GM19023 (cell line): Measurements from ENCODE around the gene SIRT3.
"Not testable (repeated sequence)": the region's sequence is repeated elsewhere in the genome, so short reads cannot be mapped to it uniquely, and the experiment has no call there.

Experiments used
- ATAC-seq: cut with Tn5 transposase; IDR thresholded peaks from one replicate; pipeline ENCODE4 v1.9.1; 2021; ENCODE audit warnings: mild to moderate bottlenecking, moderate library complexity; ENCODE audit not compliant: unreplicated experiment

Gene SIRT3

DNA sequence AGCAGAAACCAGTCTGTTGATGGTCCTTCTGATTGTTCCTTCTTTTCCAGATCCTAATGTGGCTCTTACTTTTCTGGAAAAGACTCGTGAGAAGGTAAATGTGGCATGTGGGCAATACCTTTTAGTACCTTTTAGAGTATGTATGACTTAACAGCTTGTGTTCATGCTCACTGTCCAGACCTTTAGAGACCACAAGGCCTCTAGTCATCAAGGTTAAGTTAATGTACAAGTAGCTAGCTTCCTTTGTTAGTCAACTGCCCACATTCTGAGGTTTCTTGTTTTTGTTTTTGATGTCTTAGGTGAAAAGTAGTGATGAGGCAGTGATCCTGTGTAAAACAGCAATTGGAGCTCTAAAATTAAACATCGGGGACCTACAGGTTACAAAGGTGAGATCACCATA lies 8.2 kb upstream of the SIRT3 start:
- no peak for ATAC-seq

DNA sequence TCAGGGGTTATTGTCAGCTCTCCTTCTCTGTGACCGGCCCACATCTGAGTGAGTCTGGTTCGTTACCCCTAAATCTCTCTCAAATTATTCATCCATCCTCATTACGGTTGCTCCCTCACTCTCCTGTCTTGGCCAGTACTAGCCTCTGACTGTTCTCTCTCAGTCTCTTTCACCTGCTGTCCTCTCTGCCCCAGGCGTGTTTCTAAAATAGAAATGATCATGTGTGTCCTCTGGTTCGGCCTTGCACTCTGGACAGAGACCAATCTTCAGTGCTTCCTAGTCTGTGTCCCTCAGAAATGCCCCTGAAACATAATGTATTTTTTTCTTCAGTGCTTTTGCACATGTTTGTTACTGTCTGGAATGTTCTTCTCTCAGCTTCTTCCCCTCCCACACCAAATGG lies 5.5 kb upstream of the SIRT3 start:
- no peak for ATAC-seq

DNA sequence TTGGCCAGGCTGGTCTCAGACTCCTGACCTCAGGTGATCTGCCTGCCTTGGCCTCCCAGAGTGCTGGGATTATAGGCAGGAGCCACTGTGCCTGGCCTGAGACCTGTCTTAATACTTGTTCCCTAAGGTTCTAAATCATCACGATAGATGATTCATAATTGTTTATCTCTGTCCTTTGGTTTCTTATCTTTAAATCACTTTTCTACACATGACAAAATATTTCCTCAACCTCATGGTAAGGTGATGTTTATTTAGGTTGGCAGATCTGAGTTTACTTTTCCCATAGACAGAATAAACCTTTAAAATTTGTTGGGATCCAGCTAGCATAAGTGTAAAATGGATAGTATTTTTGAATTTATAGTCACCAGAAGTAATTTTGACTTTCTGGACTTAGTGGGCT lies 4.2 kb upstream of the SIRT3 start:
- no peak for ATAC-seq

DNA sequence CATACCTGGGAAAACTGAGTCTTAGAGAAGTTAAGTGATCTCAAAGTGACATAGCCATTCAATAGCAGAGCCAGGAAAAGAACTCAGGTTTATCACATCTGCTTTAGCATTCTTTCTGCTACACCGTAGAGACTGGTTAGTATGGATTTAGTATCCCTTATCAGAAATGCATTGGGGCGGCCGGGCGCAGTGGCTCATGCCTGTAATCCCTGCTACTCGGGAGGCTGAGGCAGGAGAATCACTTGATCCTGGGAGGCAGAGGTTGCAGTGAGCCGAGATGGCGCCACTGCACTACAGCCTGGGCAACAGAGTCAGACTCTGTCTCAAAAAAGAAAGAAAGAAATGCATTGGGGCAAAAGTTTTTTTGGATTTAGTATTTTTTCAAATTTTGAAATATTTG lies 2.2 kb upstream of the SIRT3 start:
- ATAC-seq, result not testable (repeated sequence)

DNA sequence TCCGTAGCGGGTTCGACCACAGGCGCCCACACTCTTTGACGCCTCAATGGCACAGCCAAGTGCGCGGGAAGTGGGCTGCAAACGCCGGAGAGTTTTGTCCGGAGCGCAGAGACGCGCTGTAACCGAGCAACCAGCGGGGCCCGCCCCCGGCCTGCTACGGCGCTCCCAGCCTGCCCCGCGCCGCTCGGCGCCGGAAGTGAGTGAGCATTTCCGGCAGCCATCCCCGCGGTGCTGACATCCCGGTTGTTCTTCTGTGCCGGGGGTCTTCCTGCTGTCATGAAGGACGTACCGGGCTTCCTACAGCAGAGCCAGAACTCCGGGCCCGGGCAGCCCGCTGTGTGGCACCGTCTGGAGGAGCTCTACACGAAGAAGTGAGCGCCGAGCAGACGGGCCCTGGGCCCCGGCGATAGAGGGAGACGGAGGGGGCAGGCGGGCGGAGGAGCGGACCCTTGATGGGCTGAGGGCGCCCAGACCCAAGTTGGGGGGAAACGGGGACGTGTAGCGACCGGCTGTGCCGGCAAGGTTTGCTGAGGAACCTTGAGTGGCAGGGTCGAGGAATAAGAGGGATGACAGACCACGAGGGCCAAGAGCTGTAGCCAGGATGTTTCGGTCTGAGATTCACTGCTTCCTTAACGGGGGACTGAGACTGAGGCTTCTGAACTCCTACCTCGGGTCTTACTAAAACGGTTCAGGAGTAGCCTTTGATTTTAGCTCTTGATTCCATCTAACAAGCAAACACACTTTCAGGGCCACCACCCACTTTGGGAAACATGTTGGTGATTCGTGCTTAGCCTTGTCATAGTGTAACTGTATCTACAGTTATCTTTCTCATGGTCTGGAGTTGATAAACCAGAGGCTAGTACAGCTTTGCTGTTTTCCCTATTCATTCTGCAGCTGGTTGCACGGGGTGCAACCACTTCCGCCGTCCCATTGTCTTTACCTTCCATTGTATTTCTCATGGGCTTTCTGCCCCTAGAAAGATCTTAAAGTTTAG lies 929 bp upstream of the SIRT3 start, which contains the start of gene PSMD13:
Gene PSMD13, plus strand, starts transcription at position 203 of the 994 bp plus-strand sequence. Its CDS starts 74 bp downstream, at position 277.
- peak; percentile 83 for ATAC-seq

DNA sequence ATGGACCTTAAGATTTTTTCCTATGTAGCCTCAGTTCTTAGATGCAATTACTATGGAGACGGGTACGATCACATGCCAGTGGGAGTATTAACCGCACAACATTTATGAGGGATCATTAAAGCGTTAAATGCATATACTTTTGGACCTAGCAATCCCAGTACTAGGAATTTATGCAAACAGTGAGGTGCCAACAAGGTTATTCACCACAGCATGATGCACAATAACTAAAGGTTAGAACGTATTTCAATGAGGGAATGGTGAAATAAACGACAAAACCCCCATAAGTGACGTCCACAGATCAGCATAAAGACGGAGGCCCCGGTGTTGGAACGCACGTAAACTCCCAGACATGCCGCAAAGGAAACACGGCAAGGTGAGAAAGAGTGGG lies 539 bp downstream of the SIRT3 start:
- peak; percentile 11 for ATAC-seq

DNA sequence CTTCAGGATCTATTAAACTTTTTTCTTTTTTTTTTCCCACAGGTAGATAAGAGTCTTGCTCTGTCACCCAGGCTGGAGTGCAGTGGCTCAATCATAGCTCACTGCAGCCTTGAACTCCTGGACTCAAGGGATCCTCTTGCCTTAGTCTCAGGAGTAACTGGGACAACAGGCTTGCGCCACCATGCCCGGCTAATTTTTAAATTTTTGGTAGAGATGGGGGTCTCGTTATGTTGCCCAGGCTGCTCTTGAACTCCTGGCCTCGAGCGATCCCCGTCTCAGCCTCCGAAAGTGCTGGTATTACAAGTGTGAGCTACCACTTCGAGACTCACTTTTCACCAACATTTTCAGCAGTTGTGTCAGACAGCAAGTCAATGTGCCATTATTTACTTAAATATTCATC lies 962 bp downstream of the SIRT3 start:
- ATAC-seq, result no peak

DNA sequence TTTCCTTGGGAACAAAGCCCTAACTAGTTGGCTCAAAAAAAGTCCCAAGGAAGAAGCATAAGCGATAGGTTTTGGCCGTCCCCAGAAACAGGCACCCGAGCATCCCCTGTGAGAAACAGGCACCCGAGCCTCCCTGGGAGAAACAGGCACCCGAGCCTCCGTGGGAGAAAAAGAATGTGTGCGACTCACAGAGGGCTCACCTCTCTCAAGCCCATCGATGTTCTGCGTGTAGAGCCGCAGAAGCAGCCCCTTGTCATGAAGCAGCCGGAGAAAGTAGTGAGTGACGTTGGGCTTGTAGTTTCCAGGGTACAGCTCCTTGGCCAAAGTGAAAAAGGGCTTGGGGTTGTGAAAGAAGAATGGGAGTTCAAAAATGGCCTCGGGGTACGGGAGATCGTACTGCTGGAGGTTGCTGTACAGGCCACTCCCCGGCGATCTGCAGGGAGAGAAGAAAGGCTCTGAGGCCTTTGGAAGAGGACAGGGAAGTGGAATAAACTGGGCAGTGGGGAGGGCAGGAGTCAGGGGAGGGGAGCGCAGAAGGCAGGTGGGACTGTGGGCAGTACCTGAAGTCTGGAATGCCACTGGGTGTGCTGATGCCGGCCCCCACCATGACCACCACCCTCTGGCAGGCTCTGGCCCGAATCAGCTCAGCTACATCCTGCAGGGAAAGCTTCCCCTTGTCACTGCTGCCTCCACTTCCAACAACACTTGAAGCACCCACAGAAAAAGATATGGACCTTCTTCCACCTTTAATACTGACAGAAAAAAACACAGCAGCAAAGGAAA lies 3.2 kb downstream of the SIRT3 start:
- ATAC-seq, result no peak

DNA sequence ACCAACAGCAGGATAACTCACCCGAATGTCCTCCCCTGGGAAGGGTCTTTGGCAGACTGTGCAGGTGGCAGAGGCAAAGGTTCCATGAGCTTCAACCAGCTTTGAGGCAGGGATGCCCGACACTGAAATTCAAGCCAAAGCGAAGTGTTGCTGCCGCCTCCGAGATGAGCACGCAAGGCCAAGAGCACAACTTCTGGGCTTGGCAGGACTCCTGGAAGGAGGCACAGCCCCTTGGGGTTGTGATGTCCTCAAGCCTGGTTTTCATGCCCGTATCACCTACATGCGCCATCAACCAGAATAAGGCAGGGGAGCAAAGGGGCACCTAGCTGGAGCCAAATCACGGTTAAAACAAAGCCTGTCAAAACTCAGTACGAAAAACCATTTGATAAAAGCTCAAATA lies 5.7 kb downstream of the SIRT3 start:
- no peak for ATAC-seq

DNA sequence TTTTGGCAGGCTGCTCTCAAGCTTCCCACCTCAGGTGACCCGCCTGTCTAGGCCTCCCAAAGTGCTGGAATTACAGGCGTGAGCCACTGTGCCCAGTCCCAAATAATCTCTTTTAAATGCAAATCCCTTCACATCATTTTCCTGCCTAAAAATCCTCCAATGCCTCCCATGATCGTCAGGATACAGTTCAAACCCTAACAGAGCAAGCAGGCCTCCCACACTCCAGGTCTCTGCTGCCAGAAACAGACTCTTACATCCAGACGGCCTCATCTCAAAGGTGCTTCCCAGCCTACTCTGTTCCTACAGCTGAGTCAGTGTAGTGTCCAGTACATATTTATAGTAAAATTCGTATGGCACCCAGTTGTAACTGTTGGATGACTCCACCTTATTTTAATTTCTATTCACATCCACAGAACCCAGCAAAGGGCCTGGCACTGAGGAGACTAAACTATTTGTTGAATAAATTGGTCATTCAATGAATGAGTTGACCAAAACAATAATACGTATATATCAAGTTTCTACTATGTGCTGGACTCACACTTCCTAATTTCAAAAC lies 8.2 kb downstream of the SIRT3 start:
- no peak for ATAC-seq

DNA sequence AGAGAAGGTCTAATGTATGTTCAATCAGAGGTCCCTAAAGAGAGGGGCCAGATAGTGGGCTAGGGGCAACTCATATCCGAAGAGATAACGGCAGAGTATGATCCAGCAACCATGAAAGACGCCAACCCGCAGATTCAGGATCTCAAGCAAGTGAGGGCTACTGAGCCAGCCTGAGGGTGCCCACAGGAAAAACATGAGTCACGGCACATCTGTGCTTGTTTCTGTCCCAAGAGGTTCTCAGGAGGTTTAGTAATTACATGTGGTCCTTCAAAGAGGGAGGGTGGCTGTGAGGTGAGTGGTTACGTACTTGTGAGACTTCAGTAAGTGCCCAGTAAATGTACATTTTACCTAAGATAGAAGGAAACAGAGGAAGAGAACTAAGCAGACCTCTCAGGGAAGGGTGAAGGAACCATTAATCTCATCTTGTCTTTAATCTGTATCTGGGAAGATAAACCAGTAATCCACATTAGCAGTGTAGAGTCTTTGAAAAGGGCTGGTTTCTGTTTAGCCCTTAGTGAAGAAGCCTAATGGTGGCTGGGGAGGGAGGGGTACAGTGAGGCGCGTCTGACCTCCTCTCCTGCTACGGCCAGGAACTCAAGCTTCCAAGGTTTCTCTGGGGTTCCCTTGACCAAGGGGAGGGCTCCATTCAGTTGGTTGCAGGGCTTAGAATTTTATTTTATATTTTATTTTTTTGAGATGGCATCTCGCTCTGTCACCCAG lies 10.2 kb downstream of the SIRT3 start:
- ATAC-seq, result no peak

DNA sequence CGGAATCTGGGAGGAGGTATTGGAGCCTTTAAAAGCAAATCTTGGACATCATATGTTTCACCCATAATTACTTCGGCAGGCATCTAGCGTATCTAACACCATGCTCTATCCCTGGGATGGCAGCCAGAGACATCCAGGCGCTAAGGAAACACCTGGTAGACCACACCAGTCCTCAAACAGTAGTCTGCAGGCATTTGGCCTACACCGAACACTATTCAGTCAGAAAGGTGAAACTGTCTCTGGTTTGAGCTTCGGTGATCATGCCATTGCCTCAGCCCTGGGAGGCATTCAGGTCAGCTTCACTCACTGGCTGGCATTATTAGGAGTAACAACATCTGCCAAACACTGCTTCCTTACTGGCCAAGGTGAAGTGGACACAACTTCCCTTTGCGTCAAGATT lies 11.7 kb downstream of the SIRT3 start:
- no peak for ATAC-seq

DNA sequence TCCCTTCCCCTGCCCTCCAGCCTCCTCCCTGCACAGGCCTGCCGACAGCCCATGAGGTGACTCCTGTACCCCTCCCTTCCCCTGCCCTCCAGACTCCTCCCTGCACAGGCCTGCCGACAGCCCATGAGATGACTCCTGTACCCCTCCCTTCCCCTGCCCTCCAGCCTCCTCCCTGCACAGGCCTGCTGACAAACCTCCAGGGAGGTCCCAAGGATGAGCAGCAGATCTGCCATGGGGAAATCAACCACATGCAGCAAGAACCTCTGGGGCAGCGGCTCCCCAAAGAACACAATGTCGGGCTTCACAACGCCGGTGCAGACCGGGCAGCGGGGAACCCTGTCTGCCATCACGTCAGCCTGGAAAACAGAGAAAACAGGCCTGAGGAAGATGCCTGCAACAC lies 12.3 kb downstream of the SIRT3 start:
- no peak for ATAC-seq

DNA sequence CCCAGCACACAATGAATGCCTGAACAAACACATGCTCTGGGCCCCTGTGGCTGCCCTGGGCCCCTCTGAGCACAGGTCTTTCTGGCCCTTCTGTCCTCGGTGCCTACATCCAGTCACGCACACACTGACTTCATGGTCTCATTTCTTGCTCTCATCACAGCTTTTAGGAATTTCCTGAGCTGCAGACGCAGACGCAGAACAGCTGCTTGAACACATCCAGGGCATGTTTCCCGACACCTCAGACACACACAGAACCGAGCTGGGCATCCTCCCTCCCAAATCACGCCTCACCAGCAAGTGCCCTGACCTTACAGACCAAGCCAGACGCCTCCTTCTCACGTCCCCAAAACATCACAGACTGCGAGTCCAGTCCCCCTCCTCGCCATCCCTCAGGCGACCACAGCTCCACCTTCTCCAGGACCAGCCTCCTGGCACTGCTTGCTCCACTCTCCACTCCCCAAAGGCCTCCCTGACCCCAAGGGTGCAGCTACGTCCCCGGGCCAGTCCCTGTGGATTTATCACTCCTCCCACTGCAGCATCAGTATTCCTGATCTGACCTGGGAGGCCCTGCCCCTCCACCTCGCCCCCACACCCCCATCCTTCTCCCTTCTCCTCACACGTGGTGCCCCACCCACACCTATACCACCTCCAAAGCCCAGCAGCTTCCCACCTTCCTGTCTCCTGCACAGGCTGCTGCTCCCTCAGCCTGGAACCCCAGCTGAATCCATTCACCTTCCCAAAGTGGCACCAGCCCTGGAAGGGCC lies 12.9 kb downstream of the SIRT3 start:
- no peak for ATAC-seq

DNA sequence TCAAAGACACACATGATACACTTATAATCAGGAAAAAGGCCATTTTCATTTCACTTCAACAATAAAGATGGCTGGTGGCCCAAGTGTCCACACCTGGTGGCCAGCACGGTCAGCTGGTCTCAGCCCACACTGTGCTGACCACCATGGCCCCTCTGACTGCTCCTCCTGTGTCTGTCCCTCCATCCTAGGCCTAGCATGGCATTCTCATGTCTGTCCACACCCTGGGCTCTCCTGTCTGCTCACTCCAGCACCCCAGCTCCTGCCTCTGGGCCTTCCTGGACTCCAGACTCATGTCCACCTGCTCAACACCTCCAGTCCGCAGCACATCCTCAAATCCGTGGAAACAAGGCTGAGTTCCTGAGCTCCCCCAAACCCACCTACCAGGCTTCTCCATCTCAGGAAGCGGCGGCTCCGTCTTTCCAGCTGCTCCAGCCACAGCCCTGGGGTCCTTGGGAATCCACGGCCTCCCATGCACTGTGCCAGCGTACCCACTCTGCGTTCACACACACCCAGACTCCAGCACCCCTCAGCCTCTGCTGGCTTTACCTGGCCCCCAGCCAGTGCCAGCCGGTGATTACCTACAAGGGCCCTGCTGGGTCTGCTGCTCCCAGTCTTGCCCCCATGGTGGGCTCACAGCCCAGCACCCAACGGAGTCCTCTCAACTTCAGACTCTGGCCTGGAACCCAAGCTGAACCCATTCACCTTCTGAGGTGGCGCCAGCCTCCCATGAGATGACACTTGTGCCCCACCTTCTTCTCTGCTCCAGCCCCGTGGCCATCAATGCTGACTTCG lies 13.9 kb downstream of the SIRT3 start:
- no peak for ATAC-seq

DNA sequence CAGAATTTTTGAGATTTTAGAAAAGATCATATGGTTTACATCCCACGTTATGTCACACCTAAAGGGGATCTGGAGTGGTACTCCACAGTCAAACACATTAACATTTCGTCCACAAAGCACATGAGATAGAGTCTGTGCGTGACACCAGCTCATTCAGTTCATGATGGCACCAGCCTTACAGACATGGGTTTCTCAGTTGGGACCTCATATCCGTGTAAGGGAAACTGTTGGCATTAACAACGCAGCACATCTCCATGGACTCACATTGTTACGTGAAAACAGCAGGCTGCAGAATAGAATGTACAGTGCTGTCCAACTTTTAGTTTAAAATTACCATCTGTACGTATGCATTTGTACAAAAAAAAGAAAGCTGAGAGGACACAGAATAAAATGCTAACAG lies 14.6 kb downstream of the SIRT3 start:
- ATAC-seq, result no peak

DNA sequence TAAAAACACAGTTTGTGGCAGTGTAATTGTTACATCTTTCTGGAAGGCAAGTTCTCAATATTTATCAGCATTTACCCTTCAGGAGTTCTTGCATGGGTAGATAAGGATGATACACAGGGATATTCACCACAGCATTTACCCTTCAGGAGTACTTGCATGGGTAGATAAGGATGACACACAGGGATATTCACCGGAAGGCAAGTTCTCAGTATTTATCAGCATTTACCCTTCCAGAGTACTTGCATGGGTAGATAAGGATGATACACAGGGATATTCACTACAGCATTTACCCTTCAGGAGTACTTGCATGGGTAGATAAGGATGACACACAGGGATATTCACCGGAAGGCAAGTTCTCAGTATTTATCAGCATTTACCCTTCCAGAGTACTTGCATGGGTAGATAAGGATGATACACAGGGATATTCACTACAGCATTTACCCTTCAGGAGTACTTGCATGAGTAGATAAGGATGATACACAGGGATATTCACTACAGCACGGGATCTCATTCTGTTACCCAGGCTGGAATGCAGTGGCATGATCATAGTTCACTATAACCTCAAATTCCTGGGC lies 15.4 kb downstream of the SIRT3 start:
- not testable (repeated sequence) for ATAC-seq

DNA sequence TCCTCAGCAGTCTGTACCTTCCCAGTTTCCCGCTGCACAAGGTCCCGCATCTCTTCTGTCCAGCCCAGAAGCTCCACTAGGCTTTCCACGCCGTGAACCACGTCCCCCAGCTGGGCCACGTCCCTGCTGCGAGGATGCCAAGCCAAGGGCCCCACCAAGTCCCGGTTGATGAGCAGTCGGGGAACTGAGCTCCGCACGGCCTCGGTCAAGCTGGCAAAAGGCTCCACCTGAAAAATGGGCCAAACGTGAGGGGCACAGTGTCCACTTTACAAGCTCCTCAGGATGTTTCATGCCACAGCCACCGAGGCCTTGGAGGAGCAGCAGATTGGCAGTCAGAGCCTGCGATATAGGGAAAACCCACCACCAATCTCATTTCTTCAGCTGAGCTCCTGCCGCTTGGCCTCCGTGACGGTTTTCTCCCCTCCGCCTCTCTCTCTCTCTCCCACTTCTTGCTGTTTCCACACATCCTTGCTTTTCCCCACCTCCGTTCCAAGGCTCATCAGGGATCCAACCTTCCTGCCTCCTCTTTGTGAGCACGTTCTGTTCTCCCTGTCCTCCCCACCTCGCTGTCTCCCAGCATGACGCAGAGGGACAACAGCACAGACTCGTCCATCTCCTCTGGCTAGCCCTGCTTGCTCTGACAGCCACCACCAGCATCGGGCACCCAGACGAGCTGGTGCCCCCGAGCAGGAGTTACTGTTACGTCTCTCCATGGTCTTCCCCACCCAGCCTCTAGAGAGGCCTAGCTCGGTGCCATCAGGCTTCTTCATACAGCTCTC lies 17.1 kb downstream of the SIRT3 start:
- no peak for ATAC-seq
